Parietal lobe (tissue), 2 donors: ENCODE results near the gene LYST. TPM values are rescaled to one million over a fixed set of nuclear protein-coding genes. Genes with fewer than 3 reads are reported as not detected.

ENCODE experiments used
- small RNA-seq: library from RNA; depleted of rRNA; stranded (forward); fragments of <200 nt; gene quantifications from one replicate; pipeline ENCODE3, GENCODE V24; 2014; ENCODE audit warnings: low replicate concordance
- total RNA-seq: library from RNA; depleted of rRNA; stranded (reverse); fragments of >200 nt; gene quantifications from one replicate; pipeline ENCODE4 v1.2.3, GENCODE V29; 2014

Gene LYST, protein sequence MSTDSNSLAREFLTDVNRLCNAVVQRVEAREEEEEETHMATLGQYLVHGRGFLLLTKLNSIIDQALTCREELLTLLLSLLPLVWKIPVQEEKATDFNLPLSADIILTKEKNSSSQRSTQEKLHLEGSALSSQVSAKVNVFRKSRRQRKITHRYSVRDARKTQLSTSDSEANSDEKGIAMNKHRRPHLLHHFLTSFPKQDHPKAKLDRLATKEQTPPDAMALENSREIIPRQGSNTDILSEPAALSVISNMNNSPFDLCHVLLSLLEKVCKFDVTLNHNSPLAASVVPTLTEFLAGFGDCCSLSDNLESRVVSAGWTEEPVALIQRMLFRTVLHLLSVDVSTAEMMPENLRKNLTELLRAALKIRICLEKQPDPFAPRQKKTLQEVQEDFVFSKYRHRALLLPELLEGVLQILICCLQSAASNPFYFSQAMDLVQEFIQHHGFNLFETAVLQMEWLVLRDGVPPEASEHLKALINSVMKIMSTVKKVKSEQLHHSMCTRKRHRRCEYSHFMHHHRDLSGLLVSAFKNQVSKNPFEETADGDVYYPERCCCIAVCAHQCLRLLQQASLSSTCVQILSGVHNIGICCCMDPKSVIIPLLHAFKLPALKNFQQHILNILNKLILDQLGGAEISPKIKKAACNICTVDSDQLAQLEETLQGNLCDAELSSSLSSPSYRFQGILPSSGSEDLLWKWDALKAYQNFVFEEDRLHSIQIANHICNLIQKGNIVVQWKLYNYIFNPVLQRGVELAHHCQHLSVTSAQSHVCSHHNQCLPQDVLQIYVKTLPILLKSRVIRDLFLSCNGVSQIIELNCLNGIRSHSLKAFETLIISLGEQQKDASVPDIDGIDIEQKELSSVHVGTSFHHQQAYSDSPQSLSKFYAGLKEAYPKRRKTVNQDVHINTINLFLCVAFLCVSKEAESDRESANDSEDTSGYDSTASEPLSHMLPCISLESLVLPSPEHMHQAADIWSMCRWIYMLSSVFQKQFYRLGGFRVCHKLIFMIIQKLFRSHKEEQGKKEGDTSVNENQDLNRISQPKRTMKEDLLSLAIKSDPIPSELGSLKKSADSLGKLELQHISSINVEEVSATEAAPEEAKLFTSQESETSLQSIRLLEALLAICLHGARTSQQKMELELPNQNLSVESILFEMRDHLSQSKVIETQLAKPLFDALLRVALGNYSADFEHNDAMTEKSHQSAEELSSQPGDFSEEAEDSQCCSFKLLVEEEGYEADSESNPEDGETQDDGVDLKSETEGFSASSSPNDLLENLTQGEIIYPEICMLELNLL (N-terminal part only)
- total RNA-seq, result 112 TPM

DNA sequence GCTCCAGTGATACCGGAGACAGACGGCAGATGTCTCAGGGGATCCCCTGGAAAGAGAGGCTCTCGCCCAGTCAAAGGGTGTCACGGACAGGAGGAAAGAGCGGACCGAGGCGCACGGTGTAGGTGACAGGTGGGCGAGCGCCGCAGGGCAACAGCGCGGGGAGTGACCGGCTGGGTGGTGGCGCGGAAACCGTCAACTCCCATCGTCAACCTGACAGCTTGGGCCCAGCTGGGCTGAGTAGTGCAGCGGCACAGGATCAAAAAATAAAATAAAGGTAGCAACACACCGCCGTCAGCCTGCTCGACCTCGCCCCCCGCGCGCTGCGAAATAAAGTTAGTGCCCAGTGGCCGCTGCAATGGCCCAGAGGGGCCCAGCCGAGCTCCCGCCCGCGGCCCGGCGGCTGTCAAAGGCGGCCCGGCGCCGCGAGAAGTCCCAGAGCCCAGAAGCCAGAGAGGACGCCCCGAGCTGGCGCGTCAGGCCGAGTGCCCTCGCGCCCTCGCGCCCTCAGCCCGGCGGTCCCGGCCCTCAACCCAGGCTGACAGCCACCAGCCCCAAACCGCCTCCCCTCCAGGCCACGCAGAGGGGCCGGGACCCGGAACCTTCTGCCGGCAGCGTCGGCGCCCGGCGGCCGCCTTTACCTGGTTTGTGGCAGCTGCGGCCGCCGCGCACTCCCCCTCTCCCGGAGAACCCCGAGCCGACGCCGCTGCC is at the start of gene LYST:
TSS of gene LYST (minus strand) at position 702 of the 708 bp plus-strand sequence. CDS start 36,489 bp downstream, outside the sequence.

DNA sequence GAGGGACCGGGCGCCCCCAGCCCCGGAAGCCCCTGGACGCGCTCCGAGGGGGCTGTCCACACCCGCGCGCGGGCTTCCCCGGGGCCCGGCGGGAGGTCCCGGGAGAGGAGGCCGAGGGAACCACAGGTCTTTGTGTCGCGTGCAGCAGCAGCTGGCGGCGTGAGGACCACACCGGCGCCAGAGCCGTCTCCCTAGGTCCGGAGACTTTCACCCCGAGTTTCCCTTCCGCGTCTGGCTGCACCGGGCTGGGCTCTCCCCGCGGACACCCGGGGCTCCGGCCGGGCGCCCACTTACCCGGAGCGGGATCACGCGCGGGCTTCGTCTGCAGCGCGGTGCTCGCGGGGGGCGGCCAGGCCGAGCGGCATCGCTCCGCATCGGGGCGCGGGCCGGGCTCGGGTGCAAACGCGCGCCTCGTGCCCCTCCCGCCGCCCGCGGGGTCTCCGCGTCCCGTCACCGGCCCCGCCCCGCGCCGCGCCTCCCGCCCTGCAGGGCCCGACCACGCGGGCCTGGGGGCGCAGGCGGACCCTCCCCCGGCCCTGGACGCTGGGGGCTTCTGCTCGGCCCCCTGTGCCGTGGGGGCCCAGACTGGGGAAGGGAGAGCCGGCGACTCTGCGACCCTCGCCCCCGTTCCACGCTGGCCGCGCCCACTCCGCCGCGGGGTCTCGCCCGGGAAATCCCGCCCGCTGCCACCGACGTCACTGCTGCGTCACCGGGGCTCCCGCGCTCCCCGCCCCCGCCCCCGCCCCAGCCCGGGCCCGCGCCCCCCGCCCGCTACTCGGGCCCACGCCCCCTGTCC is 217.1 kb downstream of the LYST start, which contains the start of gene GNG4:
TSS of gene GNG4 (minus strand) at position 417 of the 796 bp plus-strand sequence. CDS start 65,946 bp downstream, outside the sequence.

Small RNA genes lying within 50 kb of the gene (small RNA-seq; reads per million reads assigned to genes)
- gene MIR1537, result not detected
- gene RNU6-968P, result not detected

Other genes with a start within 250 kb of the LYST start
- 32.2 TPM for gene GNG4, start 217.1 kb downstream of the LYST start, total RNA-seq
- gene NID1, start 198.2 kb upstream of the LYST start, total RNA-seq, result 12.2 TPM